OCI-LY3 (cell line): ENCODE results near the gene GRID1.

Source experiments
- H2AFZ ChIP-seq: fragments of 200-600, 300-600 bp; shearing (Covaris generic); 2 replicates; pipeline ENCODE4 v1.6.0; 2014; ENCODE audit warnings: antibody characterized with exemption, low read depth, low read length
- H3K27ac ChIP-seq: fragments of 200-600, 300-600 bp; sonication (generic); 2 replicates; pipeline ENCODE4 v1.5.1; 2014; ENCODE audit warnings: mild to moderate bottlenecking, low read length, moderate library complexity, mixed read lengths
- H3K27me3 ChIP-seq: fragments of 200-600, 300-600 bp; sonication (generic); 2 replicates; pipeline ENCODE4 v1.6.1; 2014; ENCODE audit warnings: low read depth, low read length, mixed read lengths
- H3K36me3 ChIP-seq: fragments of 200-600, 300-600 bp; sonication (generic); replicated peaks from 2 replicates; pipeline ENCODE3; 2014; ENCODE audit warnings: low read depth, low read length, mixed read lengths
- H3K4me1 ChIP-seq: fragments of 300-600, 200-600 bp; sonication (generic); 2 replicates; pipeline ENCODE4 v1.6.1; 2014; ENCODE audit warnings: low read length, mixed read lengths
- H3K4me2 ChIP-seq: fragments of 200-600, 300-600 bp; sonication (generic); 2 replicates; pipeline ENCODE4 v1.6.1; 2014; ENCODE audit warnings: low read length, mixed read lengths
- H3K4me3 ChIP-seq: fragments of 300-600, 200-600 bp; sonication (generic); 2 replicates; pipeline ENCODE4 v1.5.1; 2014; ENCODE audit warnings: antibody characterized with exemption, mild to moderate bottlenecking, low read length, moderate library complexity
- H3K79me2 ChIP-seq: fragments of 300-600, 200-600 bp; shearing (Covaris generic); 2 replicates; pipeline ENCODE4 v1.6.1; 2014; ENCODE audit warnings: mild to moderate bottlenecking, low read length, mixed read lengths
- H3K9ac ChIP-seq: fragments of 300-600, 200-600 bp; shearing (Covaris generic); 2 replicates; pipeline ENCODE4 v1.6.0; 2014; ENCODE audit warnings: mild to moderate bottlenecking, low read length, moderate library complexity
- H3K9me3 ChIP-seq: fragments of 200-600, 300-600 bp; shearing (Covaris generic); 2 replicates; pipeline ENCODE4 v1.6.1; 2014; ENCODE audit warnings: low read length, mixed read lengths; ENCODE audit not compliant: insufficient read depth
- H4K20me1 ChIP-seq: fragments of 200-600, 300-600 bp; sonication (generic); 2 replicates; pipeline ENCODE4 v1.6.1; 2016; ENCODE audit warnings: low read length, mixed read lengths; ENCODE audit not compliant: insufficient read depth
- EZH2phosphoT487 ChIP-seq: fragments of 200-600 bp; shearing (Covaris generic); IDR thresholded peaks from 2 replicates; pipeline ENCODE4 v1.6.1; 2018; ENCODE audit warnings: antibody characterized with exemption, mixed run types, low read depth
- TF ChIP-seq, protein P1 (sequence below): fragments of 200-600, 300-600 bp; sonication (generic); IDR thresholded peaks from 2 replicates; pipeline ENCODE4 v1.5.1; 2014; ENCODE audit warnings: antibody characterized with exemption, low read length, low read depth

Gene GRID1

DNA sequence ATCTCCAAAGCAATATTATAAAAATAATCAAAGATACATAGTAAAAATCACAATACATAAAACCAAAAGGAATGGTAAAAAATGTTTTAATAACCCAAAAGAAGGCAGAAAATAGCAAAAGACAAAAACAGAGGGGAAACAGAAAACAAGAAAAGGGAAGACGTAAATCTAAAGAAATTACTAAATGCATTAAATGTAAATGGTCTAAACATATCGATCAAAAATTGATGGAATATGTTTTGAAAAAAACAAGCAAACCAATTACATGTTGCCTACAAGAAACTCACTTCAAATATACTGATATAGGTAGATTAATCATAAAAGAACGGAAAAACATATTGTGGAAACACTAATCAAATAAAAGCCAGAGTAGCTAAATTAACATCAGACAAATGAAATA is 369.1 kb downstream of the GRID1 start:
- H3K4me3 ChIP-seq: no peak overlapping the region
- H3K9ac ChIP-seq: no peak overlapping the region
- H3K27me3 ChIP-seq: peaks cover 18% of the 10 kb centered on the region; the same call in 1 of the 2 replicates
- no peak overlapping the region for H3K27ac ChIP-seq
- no peaks in the 10 kb centered on the region for H3K36me3 ChIP-seq
- TF ChIP-seq EZH2phosphoT487: no peak
- no peaks in the 10 kb centered on the region for H4K20me1 ChIP-seq
- no peak overlapping the region for H2AFZ ChIP-seq
- H3K4me2 ChIP-seq: no peak overlapping the region
- H3K4me1 ChIP-seq: no peaks in the 10 kb centered on the region
- H3K79me2 ChIP-seq: no peaks in the 10 kb centered on the region
- no peaks in the 10 kb centered on the region for H3K9me3 ChIP-seq

DNA sequence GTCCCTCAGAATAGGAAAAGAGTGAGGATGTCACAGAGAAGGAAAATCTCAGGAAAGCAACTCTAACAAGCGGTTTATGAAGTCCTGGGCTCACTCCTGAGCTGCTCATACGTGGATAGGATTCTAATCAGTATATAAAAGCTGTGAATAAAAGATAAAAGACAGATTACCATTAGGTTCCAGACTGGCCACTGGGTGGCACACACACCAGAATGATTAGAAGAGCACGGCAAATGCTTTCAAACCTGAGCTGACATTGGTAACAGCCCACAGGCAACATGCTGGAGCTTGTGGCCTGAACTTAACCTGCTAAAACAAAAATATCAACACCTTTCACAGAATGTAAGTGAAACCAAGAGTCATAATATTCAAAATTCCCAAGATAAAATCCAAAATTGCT is 370.8 kb downstream of the GRID1 start:
- Histone ChIP-seq H2AFZ (no peak overlapping the region), H3K4me2 (no peak overlapping the region), H3K79me2 (no peaks in the 10 kb centered on the region), H3K9me3 (no peaks in the 10 kb centered on the region), H3K4me1 (no peaks in the 10 kb centered on the region), H3K4me3 (no peak overlapping the region), H3K27me3 (peaks cover 12% of the 10 kb centered on the region; the same call in 1 of the 2 replicates), H3K27ac (no peak overlapping the region), H3K9ac (no peak overlapping the region), H3K36me3 (no peaks in the 10 kb centered on the region), H4K20me1 (no peaks in the 10 kb centered on the region)
- TF ChIP-seq EZH2phosphoT487: no peak
- TF ChIP-seq, protein P1, sequence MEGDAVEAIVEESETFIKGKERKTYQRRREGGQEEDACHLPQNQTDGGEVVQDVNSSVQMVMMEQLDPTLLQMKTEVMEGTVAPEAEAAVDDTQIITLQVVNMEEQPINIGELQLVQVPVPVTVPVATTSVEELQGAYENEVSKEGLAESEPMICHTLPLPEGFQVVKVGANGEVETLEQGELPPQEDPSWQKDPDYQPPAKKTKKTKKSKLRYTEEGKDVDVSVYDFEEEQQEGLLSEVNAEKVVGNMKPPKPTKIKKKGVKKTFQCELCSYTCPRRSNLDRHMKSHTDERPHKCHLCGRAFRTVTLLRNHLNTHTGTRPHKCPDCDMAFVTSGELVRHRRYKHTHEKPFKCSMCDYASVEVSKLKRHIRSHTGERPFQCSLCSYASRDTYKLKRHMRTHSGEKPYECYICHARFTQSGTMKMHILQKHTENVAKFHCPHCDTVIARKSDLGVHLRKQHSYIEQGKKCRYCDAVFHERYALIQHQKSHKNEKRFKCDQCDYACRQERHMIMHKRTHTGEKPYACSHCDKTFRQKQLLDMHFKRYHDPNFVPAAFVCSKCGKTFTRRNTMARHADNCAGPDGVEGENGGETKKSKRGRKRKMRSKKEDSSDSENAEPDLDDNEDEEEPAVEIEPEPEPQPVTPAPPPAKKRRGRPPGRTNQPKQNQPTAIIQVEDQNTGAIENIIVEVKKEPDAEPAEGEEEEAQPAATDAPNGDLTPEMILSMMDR: peak; percentile 42

DNA sequence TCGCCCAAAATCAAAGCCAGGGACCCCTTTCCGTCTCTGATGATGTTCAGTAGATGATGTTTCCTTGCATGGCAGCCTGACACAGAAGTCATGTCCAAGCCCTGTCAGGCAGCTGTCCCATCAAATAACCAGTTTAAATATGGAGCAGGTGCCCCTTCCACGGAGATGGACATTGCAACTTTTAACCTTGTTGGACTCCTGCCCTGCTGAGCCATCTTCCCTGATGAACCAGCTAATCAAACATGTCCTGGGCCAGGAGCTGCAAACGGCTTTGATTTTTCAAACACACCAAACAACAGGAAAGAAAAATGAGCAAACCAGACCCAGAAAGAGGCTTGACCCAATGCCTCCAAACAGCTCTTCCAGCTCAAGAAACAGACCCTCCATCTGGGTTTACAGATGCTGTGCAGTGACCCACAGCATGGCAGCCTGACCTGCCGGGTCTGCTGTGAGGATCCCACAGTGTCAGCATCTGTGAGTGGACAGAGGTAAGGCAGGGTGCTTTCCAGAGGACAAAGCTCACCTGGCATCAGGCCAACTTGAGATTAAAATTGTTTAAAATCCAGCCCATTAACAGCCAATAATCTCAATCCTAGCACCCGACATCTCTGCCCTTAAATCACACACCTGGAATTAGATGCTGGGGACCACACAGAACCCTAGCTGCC is 372.6 kb downstream of the GRID1 start:
- Histone ChIP-seq H2AFZ (no peak overlapping the region), H3K9me3 (no peaks in the 10 kb centered on the region), H4K20me1 (no peaks in the 10 kb centered on the region), H3K27ac (no peak overlapping the region), H3K4me3 (no peak overlapping the region), H3K4me2 (no peak overlapping the region), H3K79me2 (no peaks in the 10 kb centered on the region), H3K27me3 (peaks cover 13% of the 10 kb centered on the region; the same call in 1 of the 2 replicates), H3K4me1 (no peaks in the 10 kb centered on the region), H3K36me3 (no peaks in the 10 kb centered on the region), H3K9ac (no peak overlapping the region)
- TF ChIP-seq, protein P1: no peak
- TF ChIP-seq EZH2phosphoT487: no peak

DNA sequence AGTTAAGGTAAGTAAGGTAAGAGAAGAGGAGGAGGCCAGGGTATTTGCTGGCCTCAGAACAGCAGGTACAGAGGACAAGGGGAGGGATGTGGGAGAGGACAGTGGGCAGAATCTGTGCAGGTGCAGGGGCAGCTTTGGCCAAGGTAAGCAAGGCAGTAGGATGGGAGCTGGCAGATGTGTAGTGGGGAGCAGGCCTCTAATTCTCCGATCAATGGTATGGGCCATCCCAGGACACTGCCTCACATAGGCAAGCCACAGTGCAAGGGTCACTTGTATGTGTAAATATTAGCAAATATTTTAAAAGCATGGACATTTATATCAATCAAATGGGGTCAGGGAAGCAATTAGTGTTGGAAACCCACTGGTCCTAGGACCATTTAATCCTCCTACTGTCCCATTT is 373.5 kb downstream of the GRID1 start:
- TF ChIP-seq, protein P1: no peak
- Histone ChIP-seq H4K20me1 (no peaks in the 10 kb centered on the region), H3K4me3 (no peak overlapping the region), H3K79me2 (no peaks in the 10 kb centered on the region), H3K4me2 (no peak overlapping the region), H3K27me3 (peaks cover 13% of the 10 kb centered on the region; the same call in 1 of the 2 replicates), H3K36me3 (no peaks in the 10 kb centered on the region), H3K27ac (no peak overlapping the region), H2AFZ (no peak overlapping the region), H3K9ac (no peak overlapping the region), H3K4me1 (no peaks in the 10 kb centered on the region), H3K9me3 (no peaks in the 10 kb centered on the region)
